GM18511 (cell line): ENCODE results near the gene TBC1D28.
A peak's percentile ranks its signal among the peaks of the same experiment; 100 is the strongest.
"Not testable (repeated sequence)": the region's sequence is repeated elsewhere in the genome, so short reads cannot be mapped to it uniquely, and the experiment has no call there.

Source experiments
- ATAC-seq: cut with Tn5 transposase; IDR thresholded peaks from one replicate; pipeline ENCODE4 v1.9.1; 2021; ENCODE audit warnings: mild to moderate bottlenecking, moderate library complexity; ENCODE audit not compliant: unreplicated experiment

Gene TBC1D28

GRCh38 chr17:18644291-18644690, at the start of gene TBC1D28:
Gene TBC1D28 (minus strand): TSS chr17:18644391. CDS start chr17:18641352, 3,039 bp downstream.
- ATAC-seq = not testable (repeated sequence)

GRCh38 chr17:18682668-18683067, 38.5 kb upstream of the TBC1D28 start:
- ATAC-seq = not testable (repeated sequence)

GRCh38 chr17:18681767-18682571, 37.8 kb upstream of the TBC1D28 start, which contains the start of gene FOXO3B:
Gene FOXO3B (minus strand): TSS chr17:18682314. CDS start chr17:18681651, 663 bp downstream.
- ATAC-seq = peak; percentile 87

- ATAC-seq = not testable (repeated sequence)
Measured at GRCh38 chr17:18677381-18677780, 33.2 kb upstream of the TBC1D28 start.

GRCh38 chr17:18676928-18677327, 32.7 kb upstream of the TBC1D28 start:
- ATAC-seq = not testable (repeated sequence)

- not testable (repeated sequence) for ATAC-seq
Measured at GRCh38 chr17:18672395-18673227, 28.4 kb upstream of the TBC1D28 start.

- ATAC-seq = not testable (repeated sequence)
Measured at GRCh38 chr17:18668625-18669024, 24.4 kb upstream of the TBC1D28 start.

- not testable (repeated sequence) for ATAC-seq
Measured at GRCh38 chr17:18667535-18667934, 23.3 kb upstream of the TBC1D28 start.

- ATAC-seq = not testable (repeated sequence)
Measured at GRCh38 chr17:18666326-18666725, 22.1 kb upstream of the TBC1D28 start.

- ATAC-seq = not testable (repeated sequence)
Measured at GRCh38 chr17:18661924-18662624, 17.9 kb upstream of the TBC1D28 start.

GRCh38 chr17:18650094-18650493, 5.9 kb upstream of the TBC1D28 start:
- ATAC-seq = not testable (repeated sequence)

GRCh38 chr17:18643124-18643523, 1.1 kb downstream of the TBC1D28 start:
- not testable (repeated sequence) for ATAC-seq

- ATAC-seq = not testable (repeated sequence)
Measured at GRCh38 chr17:18638357-18638756, 5.8 kb downstream of the TBC1D28 start.

GRCh38 chr17:18636237-18636636, 8.0 kb downstream of the TBC1D28 start:
- not testable (repeated sequence) for ATAC-seq

GRCh38 chr17:18635773-18636172, 8.4 kb downstream of the TBC1D28 start:
- ATAC-seq = not testable (repeated sequence)

GRCh38 chr17:18634550-18635263, 9.5 kb downstream of the TBC1D28 start:
- ATAC-seq = not testable (repeated sequence)

- ATAC-seq = no peak
Measured at GRCh38 chr17:18626152-18626870, 17.9 kb downstream of the TBC1D28 start.

GRCh38 chr17:18625509-18626104, 18.6 kb downstream of the TBC1D28 start:
- peak; percentile 83 for ATAC-seq

- peak; percentile 16 for ATAC-seq
Measured at GRCh38 chr17:18624862-18625501, 19.2 kb downstream of the TBC1D28 start.
